Eye (tissue), 1 donor: Measurements from ENCODE around the gene SUB1.
A peak's percentile ranks its signal among the peaks of the same experiment; 100 is the strongest.
"Not testable (repeated sequence)": the region's sequence is repeated elsewhere in the genome, so short reads cannot be mapped to it uniquely, and the experiment has no call there.

Source experiments
- DNase-seq: peaks from one replicate; pipeline ENCODE4 v3.0.0-alpha.2; 2015

SUB1 gene

DNA sequence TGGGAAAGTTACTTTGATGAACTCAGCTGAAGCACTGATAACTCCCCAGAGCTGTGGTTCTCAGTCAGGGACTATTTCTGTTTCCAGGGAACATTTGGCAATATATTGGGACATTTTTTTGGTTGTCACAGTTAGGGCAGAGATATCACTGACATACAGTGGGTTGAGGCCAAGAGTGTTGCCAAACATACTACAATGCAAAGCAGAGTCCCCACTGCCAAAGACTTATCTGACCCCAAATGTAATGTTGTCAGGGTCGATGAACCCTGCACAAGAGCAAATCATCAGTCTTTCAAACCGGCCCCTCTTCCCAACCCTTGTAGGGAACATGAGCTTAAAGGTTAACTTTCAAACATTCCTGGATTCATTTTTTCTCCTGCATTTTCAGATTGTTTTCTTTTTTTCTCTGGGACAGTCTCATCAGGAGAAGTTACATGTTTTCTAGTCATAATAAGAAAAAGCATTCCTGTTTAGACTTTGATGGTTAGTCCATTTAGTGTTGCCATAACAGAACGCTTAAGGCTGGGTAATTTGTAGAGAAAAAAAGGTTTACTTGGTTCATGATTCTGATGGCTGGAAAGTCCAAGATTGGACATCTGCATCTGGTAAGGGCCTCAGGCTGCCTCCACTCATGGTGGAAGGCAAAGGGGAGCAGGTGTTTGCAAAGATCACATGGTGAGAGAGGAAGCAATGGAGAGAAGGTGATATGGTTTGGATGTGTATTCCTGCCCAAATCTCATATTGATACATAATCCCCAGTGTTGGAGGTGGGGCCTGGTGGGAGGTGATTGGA, 18.8 kb upstream of the SUB1 start:
- DNase-seq: no peak

DNA sequence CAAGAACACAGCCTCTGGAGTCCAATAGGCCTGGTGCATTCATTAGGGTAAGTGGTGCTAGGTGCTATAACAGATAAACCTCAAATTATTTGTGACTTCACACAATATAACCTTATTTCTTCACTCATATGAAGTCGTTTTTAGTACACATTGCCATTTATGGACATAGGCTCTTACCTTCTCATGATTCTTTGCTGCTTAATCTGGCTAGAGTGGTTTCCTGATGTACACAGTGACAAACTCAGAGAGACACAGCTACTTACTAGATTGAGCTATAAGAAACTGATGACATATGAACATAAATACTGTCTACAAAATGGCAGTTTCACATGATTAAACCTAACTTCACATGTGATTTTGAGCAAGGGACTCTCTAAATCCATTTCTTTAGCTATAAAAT, 14.2 kb upstream of the SUB1 start:
- no peak for DNase-seq

GRCh38 chr5:32572778-32573480, 12.4 kb upstream of the SUB1 start:
- no peak for DNase-seq

- DNase-seq: not testable (repeated sequence)
Measured at GRCh38 chr5:32573481-32573854, 11.9 kb upstream of the SUB1 start.

DNA sequence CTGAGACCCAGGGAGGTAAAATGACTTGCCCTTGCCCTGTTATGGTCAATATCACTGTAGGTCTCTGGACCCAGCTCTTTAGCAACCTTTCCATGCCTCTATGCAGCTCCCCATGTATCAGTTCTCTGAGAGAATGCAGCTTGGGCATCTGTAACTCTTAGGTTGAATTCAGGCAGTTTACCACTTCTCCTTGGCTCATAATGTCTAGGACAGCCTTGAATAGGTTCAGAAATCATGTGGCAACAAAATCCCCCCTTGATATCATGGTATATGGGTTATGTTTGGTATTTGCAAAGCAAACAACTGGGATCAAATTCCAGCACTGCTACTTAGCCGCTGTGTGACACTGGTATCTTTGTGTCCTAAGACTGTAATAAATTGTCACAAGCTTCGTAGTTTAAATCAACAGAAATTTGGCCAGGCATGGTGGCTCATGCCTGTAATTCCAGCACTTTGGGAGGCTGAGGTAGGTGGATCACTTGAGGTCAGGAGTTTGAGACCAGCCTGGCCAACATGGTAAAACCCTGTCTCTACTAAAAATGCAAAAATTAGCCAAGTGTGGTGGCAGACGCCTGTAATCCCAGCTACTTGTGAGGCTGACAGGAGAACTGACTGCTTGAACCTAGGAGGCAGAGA, 10.7 kb upstream of the SUB1 start:
- no peak for DNase-seq

- no peak for DNase-seq
Measured at GRCh38 chr5:32578363-32578762, 7.0 kb upstream of the SUB1 start.

- DNase-seq: no peak
Measured at GRCh38 chr5:32578764-32579163, 6.6 kb upstream of the SUB1 start.

GRCh38 chr5:32581010-32581785, 4.2 kb upstream of the SUB1 start:
- no peak for DNase-seq

- no peak for DNase-seq
Measured at GRCh38 chr5:32583582-32584232, 1.6 kb upstream of the SUB1 start.

DNA sequence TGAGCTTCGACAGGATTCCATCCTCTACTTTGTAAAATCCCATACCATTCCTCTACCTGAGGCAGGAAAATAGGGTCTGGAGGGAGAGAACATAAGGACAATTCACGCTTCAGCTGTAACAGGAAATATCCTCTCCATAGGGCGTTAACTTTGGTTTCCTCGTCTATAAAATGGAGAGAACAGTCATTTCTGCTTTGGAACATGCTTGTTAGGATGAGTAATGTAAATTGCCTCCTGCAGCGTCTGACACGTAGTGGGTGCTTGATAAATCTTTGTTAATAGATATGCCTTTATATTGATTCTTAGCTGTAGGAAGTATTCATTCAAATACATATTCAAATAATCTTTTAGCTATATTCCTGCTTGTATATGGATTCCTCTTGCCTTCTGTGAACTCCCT, 711 bp upstream of the SUB1 start:
- no peak for DNase-seq

GRCh38 chr5:32585122-32585445, 273 bp upstream of the SUB1 start:
- no peak for DNase-seq

- DNase-seq: no peak
Measured at GRCh38 chr5:32586276-32586599, 881 bp downstream of the SUB1 start.

DNA sequence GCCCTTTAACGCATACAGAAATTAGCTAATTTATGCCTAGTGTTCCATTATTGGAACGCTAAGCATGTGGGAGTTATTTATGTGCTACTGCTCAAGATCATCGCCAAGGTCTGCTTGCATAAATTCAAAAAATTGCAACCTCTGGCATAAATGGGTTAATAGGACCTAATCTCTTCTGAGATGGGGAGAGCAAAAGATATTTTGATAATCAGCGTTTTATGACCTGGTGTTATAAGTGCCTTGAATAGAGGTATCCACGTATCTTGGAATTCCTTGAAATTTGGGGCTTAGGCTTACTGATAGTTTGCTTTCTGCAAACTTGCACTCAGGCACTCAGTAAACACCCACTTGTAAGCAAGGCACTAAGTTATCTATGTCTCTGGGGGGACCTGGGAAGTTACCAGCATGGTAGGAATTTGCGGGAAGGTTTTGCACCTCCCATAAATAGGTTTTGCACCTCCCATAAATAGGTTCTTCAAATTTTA, 1.8 kb downstream of the SUB1 start:
- DNase-seq: no peak

GRCh38 chr5:32589416-32589815, 4.1 kb downstream of the SUB1 start:
- DNase-seq: no peak

DNA sequence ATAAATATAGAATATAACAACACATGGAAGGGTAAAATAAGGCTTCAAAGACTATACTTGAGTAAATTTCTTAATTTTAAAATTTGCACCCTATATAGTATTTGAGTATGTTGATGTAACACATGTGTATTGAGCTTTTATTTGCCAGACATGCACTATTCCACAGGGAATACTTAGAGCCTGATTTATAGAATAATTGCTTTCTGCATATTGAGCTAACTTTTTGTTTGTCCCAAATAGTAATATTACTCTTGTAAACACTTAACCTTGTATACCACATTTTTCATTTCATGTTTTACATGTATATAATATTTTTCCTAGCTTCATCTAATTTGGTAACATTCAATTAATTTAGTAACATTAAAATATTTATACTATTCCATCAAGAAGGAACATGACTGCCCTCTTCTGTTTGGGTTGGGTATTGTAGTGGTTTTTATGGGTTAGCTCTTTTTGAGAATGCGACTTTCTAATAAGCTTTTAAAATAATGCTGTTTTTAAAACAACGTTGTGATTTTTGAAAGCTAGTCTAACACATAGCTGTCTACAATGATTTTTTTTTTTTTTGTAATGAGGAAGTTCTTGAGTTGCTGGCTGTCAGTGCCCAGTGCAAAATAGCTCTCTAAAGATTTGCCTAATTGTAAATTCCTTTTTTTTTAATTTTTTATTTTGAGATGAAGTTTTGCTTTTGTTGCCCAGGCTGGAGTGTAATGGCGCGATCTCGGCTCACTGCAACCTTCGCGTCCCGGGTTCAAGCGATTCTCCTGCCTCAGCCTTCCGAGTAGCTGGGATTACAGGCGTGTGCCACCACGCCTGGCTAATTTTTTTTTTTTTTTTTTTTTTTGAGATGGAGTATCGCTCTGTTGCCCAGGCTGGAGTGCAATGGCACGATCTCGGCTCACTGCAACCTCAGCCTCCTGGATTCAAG, 4.8 kb downstream of the SUB1 start:
- peak; percentile 83 for DNase-seq

GRCh38 chr5:32595118-32595517, 9.8 kb downstream of the SUB1 start:
- DNase-seq: no peak

- no peak for DNase-seq
Measured at GRCh38 chr5:32597041-32597629, 11.8 kb downstream of the SUB1 start.

GRCh38 chr5:32598260-32598937, 13.0 kb downstream of the SUB1 start:
- no peak for DNase-seq

DNA sequence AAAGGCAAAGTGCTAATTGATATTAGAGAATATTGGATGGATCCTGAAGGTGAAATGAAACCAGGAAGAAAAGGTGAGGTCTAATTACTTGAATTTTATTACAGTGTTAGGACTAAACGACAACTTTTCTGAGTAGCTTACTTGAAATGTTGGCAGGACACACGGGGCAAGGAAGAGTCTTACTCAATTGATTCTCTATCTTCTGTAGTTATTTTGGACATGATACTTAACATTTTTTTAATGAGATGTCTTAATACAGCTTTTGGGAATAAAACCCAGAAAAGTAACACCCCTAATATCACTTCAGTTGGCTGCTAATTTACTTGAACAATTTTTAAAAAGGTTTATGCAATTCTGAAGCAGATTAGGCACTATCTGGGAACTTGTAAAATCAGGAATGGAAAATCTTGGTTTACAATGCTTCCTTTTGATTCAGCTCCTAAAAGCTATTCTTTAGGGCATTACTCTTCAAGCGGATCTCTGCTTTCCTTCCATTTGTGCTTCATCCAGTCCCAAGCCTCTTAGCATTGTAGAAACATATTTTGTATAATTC, 13.7 kb downstream of the SUB1 start:
- DNase-seq: no peak

GRCh38 chr5:32600054-32600622, 14.8 kb downstream of the SUB1 start:
- no peak for DNase-seq
